HCT116 (cell line): Measurements from ENCODE around the gene KCNK2.

Experiments
- CTCF ChIP-seq, 3 experiments: fragments of 200-600 bp in 1 of 3; sonication (generic) in 1 of 3; IDR thresholded peaks in 2 of 3; conservative IDR thresholded peaks in 1 of 3; 2 replicates each; pipeline ENCODE4 v1.5.1; 2012 to 2017; ENCODE audit warnings: low read depth in 2 of 3, low read length in 2 of 3, antibody characterized with exemption in 1 of 3, borderline replicate concordance in 1 of 3, control low read depth in 1 of 3, mild to moderate bottlenecking in 1 of 3, mixed read lengths in 1 of 3, mixed run types in 1 of 3, moderate library complexity in 1 of 3; ENCODE audit not compliant: insufficient read depth in 1 of 3
- EZH2phosphoT487 ChIP-seq: fragments of 200-600 bp; IDR thresholded peaks from 2 replicates; pipeline ENCODE4 v1.6.1; 2018; ENCODE audit warnings: antibody characterized with exemption, borderline replicate concordance
- MAX ChIP-seq: IDR thresholded peaks from 2 replicates; pipeline ENCODE4 v1.6.1; 2012
- POLR2A ChIP-seq: IDR thresholded peaks from 2 replicates; pipeline ENCODE4 v1.7.0; 2011; ENCODE audit warnings: borderline replicate concordance; ENCODE audit not compliant: insufficient read depth, insufficient read length; ENCODE audit errors: extremely low read depth
- RAD21 ChIP-seq: IDR thresholded peaks from 2 replicates; pipeline ENCODE4 v1.6.1; 2012; ENCODE audit warnings: low read depth, mild to moderate bottlenecking

GRCh38 chr1:215106067-215106466 lies 23.5 kb downstream of the KCNK2 start:
- TF ChIP-seq EZH2phosphoT487 (no peak), POLR2A (no peak), CTCF (IDR thresholded peaks at IDR 0.05 in 2 of 3, conservative IDR thresholded peaks at IDR 0.05 in 1 of 3; ENCODE audit: borderline replicate concordance in 1 of 3, insufficient read depth in 1 of 3, low read depth in 2 of 3, low read length in 2 of 3) (no peak), MAX (no peak), RAD21 (no peak)
